Body of pancreas (tissue), 4 donors: ENCODE data around the gene IFNLR1. TPM values are rescaled to one million over a fixed set of nuclear protein-coding genes. Genes with fewer than 3 reads are reported as not detected.

Experiments used
- ATAC-seq: fragments of 150-250 bp; one replicate; pipeline ENCODE4 v1.9.1; 2016
- DNase-seq, 4 donors: peaks; one replicate each; pipeline ENCODE4 v3.0.0-alpha.2; 2019
- H3K27ac ChIP-seq, 4 donors: fragments of 200-600 bp; sonication (generic); 1 replicate in 3 of 4; 2 replicates in 1 of 4; pipeline versions ENCODE4 v1.5.1 to v1.6.1; 2016 to 2019; ENCODE audit warnings: mild to moderate bottlenecking in 1 of 4, mixed read lengths in 1 of 4, moderate library complexity in 1 of 4
- H3K27me3 ChIP-seq, 2 donors: fragments of 200-600 bp; sonication (generic); one replicate each; pipeline ENCODE4 v1.6.0; 2016; ENCODE audit warnings: mild to moderate bottlenecking in 1 of 2
- H3K36me3 ChIP-seq, 2 donors: fragments of 200-600 bp; sonication (generic); replicated peaks in 1 of 2; 2 replicates each; pipeline ENCODE4 v1.5.1; 2016; ENCODE audit warnings: low read depth in 2 of 2; ENCODE audit not compliant: insufficient read depth in 1 of 2
- H3K4me1 ChIP-seq: fragments of 200-600 bp; sonication (generic); one replicate; pipeline ENCODE4 v1.6.0; 2016
- H3K4me3 ChIP-seq, 2 donors: fragments of 200-600 bp; sonication (generic); 1 replicate in 1 of 2; 2 replicates in 1 of 2; pipeline ENCODE4 v1.5.1; 2016 to 2019
- H3K9me3 ChIP-seq, 3 donors: fragments of 200-600 bp; sonication (generic); 1 replicate in 2 of 3; 2 replicates in 1 of 3; pipeline ENCODE4 v1.5.1; 2016
- CTCF ChIP-seq, 7 experiments: fragments of 450-650 bp in 4 of 7; fragments of 200-600 bp in 3 of 7; sonication (generic) in 3 of 7; IDR thresholded peaks; one replicate each; pipeline ENCODE4 v1.5.1; 2016 to 2019; ENCODE audit warnings: antibody characterized with exemption in 7 of 7
- POLR2A ChIP-seq, 3 donors: fragments of 450-650 bp; IDR thresholded peaks; one replicate each; pipeline ENCODE4 v1.6.1; 2016; ENCODE audit warnings: antibody characterized with exemption in 3 of 3, mild to moderate bottlenecking in 2 of 3
- WGBS, 2 donors: methylation state at CpG; one replicate each; pipeline ENCODE4 v1.1.5; 2017; 5-methylcytosine and 5-hydroxymethylcytosine counted together
- intact Hi-C: fragments of 100-400 bp; cut with DNase I; formaldehyde crosslinking; loops from one replicate; pipeline ENCODE4 v1.15.1; 2023
- total RNA-seq, 2 donors: library from RNA; depleted of rRNA; stranded (reverse); fragments of >200 nt; gene quantifications; one replicate each; pipeline ENCODE4 v1.1.0, GENCODE V29; 2016

Gene IFNLR1
- total RNA-seq, 2 donors from 2014 or later, result 4.6 to 5.4 TPM

DNA sequence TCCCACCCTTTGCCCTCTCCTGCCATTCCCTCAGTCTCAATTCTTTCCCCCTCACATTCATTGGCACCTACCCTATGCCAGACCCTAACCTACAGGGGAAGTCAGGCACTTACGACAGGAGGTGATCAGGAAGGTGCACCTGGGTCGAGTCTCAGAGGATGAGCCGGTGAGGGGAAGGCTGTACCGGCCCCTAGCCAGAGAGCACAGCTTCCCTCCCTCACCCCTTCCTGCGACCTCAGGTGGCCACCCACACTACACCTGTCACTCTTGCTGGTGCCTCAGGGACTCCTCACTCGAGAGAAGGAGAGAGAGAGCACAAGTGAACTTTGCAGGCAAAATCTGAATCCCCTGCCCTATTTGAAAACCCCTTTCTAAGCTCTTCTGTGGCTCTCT lies 73.5 kb downstream of the IFNLR1 start:
- DNase-seq, result no peak
- Histone ChIP-seq H3K4me3 (no peak overlapping the region), H3K36me3 (no peaks in the 10 kb centered on the region), H3K4me1 (peaks cover 49% of the 10 kb centered on the region), H3K27me3 (no peaks in the 10 kb centered on the region), H3K27ac (no peak overlapping the region), H3K9me3 (no peaks in the 10 kb centered on the region)
- WGBS, 2 donors, result 38 to 58% methylated on average over 6 of the region's 6 CpGs
- intact Hi-C loops, result loop anchor here (5.0 kb wide), 1 partner anchor 41 kb away; no protein-coding TSS in a partner anchor
- no peak for TF ChIP-seq CTCF (IDR thresholded peaks at IDR 0.05)
- no peak for TF ChIP-seq POLR2A (IDR thresholded peaks at IDR 0.05)
- ATAC-seq, result no peak

DNA sequence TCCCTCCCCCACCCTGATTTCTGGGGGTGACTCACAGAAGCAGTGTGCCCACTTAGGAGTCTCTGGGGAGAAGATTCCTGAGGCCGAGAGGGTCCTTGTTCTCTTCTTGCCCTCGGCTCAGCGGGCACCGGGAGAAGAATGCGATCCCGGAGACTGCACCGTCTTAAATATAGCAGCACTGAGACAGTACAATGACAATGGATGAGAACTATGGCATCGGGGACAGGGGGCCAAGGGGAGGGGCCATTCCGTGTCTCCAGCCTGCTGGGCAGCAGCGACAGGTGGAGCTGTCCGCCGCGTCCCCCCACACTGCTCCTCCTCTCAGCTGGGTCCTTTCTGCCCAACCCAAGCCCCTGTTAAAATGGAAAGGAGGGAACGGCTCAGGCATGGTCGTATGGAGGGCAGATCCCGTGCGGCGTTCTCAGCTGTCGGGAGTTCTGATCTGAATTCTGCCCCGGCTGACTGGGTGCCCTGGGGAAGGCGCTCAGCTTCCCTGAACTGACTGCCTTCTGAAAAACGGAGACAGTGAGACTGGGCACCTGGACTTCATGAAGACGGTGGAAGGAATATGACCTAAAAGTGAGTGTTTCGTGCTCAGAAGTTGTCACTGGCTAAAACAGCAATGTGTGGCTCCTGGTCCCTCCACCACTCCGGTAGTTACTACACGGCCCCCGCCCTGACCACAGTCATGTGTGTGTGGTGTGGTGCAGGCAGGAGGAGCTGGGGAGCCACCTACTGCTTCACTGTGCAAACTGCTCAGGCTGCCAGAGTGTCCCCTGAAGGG lies 74.9 kb downstream of the IFNLR1 start, which contains the start of gene MYOM3:
Gene MYOM3, minus strand, starts transcription at position 140 of the 784 bp plus-strand sequence. CDS start 3,499 bp downstream, outside the sequence.
- Histone ChIP-seq H3K9me3 (no peaks in the 10 kb centered on the region), H3K27me3 (no peaks in the 10 kb centered on the region), H3K4me1 (peaks cover 34% of the 10 kb centered on the region), H3K4me3 (no peak within 1 kb of the TSS), H3K36me3 (no peaks in the 10 kb centered on the region), H3K27ac (no peak within 1 kb of the TSS)
- ATAC-seq (peak; percentile 75), DNase-seq (peak; percentile 70 to 83 (median 80))
- TF ChIP-seq POLR2A (IDR thresholded peaks at IDR 0.05), result no peak
- TF ChIP-seq CTCF (IDR thresholded peaks at IDR 0.05), result peak in 6 of 7 experiments; percentile 22 to 77 (median 62)
- WGBS, 2 donors, result 34 to 43% methylated on average over 27 of the region's 27 CpGs
- intact Hi-C loops, result loop anchor here (5.0 kb wide), 1 partner anchor 40 kb away; no protein-coding TSS in a partner anchor

DNA sequence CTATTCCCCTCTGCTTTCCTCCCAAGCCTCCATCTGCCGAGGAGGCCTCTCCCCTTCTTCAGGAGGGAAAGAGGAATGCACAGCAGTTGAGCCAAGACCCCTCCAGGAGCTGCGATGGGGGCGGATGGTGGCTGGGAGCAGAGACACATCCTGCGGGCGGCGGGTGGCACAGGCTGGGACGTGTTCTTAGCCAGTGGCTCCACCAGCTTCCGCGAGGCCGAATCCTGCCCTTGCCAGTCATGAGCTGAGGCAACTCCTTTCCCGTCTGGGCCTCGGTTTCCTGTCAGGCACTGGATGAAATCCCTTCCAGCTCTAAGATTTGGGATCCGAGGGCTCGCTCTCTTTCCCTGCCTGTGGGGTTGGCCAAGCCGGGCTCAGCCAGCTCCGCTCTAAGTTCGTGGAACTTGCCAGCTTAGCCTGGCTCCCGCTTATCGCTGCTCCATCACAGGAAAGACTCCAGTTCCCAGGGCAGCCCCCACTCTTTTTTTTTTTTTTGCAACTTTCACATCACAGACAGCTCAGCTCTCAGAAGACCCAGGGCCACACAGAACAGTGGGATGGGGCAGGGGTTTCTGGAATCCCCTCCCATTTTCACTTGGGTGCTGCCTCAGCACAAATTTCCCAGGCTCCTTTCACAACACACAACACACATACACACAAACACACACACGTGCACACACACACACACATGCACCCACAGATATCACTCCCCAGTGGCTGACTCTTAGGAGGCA lies 75.7 kb downstream of the IFNLR1 start:
- 74 to 90% methylated on average over 13 to 20 of the region's 20 CpGs for WGBS, 2 donors
- Histone ChIP-seq H3K4me1 (peaks cover 27% of the 10 kb centered on the region), H3K27me3 (no peaks in the 10 kb centered on the region), H3K9me3 (no peaks in the 10 kb centered on the region), H3K4me3 (no peak overlapping the region), H3K36me3 (no peaks in the 10 kb centered on the region), H3K27ac (no peak overlapping the region)
- intact Hi-C loops, result loop anchor here (5.0 kb wide), 1 partner anchor 39 kb away; no protein-coding TSS in a partner anchor
- no peak for DNase-seq
- ATAC-seq, result no peak
- TF ChIP-seq POLR2A (IDR thresholded peaks at IDR 0.05) (no peak), CTCF (IDR thresholded peaks at IDR 0.05) (no peak)

DNA sequence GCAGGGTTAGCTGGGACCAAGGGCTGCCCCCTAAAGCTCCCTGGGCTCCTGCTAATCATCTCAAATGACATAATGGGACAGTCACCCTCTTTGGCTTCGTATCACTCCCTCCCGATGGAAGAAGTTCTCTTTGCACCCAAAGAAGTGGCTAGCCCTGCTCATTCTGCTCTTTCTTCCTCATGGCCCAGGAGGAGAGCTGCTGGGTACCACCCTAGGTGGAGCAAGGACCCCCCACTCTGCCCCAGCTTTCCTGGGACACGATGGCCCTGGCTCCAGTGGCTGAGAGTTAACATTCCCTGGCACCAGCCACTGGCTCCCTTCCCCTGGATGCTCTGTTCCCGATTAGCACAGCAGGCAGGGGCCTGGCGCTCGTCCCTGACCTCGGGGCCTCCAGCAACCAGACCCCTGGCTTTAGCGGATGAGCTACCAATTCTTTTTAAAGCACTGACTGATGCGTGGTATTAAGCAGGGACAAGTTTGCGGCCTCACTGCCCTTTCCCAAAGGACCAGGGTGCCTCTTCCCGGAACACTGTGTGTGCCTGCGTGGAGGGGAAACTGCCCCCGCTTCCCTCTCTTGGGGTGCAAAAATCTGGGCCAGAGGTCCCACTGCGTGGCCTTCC lies 76.3 kb downstream of the IFNLR1 start:
- WGBS, 2 donors, result 78 to 79% methylated on average over 6 to 14 of the region's 14 CpGs
- H3K27ac ChIP-seq, result no peak overlapping the region

More for the DNA sequence above, 76.3 kb downstream of the IFNLR1 start:
- no peaks in the 10 kb centered on the region for H3K27me3 ChIP-seq
- TF ChIP-seq CTCF (IDR thresholded peaks at IDR 0.05) (no peak), POLR2A (IDR thresholded peaks at IDR 0.05) (no peak)
- no peak for DNase-seq
- intact Hi-C loops, result loop anchor here (5.0 kb wide), 1 partner anchor 38 kb away; no protein-coding TSS in a partner anchor
- no peaks in the 10 kb centered on the region for H3K36me3 ChIP-seq
- ATAC-seq, result no peak
- H3K4me1 ChIP-seq, result peaks cover 20% of the 10 kb centered on the region
- H3K4me3 ChIP-seq, result no peak overlapping the region
- no peaks in the 10 kb centered on the region for H3K9me3 ChIP-seq
